ENCODE measurements around the gene SRGAP3.

Gene SRGAP3

DNA sequence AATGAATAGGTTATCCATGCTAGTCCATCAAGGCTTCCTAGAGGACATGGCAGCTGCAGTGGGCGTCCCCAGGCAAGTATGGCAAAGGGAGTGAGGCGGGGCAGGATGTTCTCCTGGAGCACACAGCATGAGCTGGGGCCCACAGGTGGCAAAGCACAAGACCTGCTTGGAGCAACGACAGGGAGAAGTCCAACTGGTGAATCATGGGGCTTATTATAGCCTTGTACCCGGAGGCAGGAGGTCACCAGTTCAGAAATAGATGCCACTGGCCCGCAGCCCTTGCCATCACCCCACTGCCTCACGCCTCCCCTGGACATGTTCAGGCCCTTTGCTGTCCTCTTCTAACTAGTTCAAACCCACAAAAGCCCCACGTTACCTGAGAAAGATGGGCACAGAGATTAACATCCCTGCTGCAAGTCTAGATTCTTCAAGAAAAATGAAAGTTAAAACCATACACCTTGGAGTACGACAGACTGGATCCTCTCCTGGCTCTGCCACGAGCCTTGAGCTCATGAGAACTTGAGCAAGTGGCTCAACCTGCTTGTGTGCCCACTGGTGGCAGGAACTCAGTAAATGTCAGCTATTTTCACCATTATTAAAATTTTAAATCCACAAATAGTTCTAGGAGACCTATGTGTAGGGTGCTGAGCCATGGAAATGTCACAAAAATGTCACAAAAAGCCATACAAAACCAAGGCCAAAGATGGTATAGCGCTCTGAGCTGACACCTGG lies 1.8 kb upstream of the SRGAP3 start:
- no peak for DNase-seq

DNA sequence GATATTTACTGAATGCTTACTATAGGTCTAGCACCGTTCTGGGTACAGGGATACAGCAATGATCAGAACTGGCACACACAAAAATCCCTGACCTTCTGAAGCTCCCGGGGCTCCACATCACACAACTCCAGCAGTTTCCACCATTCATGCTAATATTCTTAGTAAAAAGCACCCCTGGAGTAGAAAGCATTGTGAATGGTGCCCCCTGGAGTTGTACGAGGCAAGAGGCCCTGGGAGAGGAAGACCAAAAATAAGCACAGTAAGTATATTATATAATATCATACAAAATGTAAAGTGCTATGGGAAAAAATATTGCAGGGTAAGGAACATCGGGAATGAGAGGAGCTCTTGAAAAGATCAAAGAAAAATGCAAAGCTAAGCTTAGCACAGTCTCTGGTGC lies 790 bp upstream of the SRGAP3 start:
- no peak for DNase-seq

DNA sequence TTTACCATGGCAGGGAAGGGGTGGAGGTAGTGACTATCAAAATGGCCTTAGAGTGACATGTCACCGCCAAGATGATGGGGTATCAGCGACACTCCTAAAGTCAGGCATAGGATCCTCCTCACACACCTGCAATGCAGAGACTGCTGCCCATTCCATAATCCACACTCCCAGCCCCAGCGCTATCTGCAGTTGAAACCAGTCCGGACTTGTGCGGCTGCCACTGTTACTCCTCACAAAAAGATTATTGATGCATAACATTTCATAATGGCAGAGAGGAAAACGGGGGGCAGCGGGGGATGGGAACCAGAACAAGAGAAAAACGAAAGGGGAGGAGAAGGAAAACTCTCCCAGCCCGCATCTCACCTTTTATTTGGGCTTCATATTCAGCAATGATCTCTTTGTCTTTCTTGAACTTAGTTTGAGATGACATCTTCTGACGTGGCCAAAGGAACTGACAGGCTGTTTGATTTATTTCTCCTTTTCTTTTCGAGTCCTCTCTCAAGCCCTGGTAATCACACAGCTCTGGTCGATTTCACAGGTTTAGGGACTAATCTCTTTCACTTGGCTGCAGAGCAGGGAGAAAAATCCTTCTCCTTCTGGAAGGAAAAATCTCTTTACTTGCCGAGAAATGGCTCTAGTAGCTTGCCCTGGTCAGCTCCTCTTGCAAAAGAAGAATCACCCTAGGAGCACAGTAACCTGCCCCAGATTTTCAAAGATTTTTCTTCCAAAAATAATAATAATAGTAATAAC lies 749 bp downstream of the SRGAP3 start:
- no peak for DNase-seq

DNA sequence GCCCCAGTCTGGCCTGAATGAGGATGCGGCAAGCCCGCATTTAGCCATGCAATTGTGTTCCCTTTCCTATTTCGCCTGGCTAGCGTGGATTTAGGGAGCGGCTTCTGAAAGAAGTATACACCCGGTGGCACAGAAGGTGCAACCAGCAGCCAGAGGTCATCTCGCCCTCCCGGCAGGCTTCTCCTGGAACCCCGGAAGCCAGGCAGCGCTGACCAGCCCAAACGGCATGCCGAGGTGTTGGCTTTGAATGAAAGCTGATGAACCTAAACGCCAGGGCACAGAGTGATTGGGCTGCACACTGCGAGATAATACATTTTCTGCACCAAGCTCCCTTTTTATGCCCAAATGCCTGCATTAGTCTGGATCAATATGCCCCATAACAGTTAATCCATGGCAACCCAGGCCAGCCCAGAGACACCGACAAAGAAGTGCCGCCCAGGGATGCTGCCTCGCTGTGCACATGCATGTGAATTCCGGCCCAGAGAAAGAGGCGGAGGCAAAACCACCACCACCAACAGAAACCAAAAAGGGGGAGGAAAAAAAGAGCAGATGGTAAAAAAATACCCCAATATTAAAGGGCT lies 1.4 kb downstream of the SRGAP3 start:
- no peak for DNase-seq

DNA sequence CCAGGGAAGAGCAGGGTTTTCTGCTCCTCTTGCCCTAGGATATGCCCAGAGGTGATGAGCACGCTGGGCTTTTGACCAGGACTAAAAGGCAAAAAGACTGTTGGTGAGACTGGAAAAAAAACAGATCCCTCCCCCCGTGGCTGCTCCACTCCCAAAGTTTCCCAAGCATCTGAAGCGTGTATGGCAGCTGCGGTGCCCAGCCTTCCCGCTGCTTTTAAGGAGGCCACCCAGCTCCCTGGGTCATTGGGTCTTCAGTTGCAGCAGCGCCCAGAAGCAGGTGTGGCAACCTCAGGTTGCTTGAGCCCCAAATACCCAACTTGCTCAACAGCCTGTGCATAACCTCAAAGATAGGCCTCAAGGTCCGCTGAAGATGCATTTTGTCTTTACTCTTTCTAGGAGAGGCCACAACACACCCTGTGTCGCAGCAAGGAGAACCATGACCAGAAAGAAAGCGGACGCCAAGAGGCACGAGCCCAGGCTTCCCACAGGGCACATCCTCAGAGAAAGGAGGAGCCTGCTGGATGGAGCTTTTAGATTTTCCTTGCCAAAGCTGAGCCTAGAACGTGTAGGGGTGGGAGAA lies 2.0 kb downstream of the SRGAP3 start:
- DNase-seq, result no peak

DNA sequence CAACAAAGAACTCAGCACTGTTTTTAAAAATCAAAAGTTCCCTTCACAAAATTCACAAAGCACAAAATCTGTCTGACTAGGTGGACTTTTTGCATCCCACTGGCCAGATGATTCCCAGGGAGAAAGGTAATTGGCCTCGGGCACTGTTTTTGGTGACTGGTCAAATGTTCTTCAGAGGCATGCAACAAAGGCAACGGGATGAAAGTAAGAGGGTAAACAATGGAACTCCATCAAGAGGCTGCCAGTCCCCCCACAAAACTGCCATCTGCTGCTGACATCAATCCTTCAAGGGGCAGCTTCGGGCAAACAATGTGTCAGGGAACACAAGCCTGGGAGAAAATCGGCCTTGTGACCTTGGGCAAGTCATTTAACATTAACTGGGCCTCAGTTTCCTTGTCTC lies 3.3 kb downstream of the SRGAP3 start:
- no peak for DNase-seq

DNA sequence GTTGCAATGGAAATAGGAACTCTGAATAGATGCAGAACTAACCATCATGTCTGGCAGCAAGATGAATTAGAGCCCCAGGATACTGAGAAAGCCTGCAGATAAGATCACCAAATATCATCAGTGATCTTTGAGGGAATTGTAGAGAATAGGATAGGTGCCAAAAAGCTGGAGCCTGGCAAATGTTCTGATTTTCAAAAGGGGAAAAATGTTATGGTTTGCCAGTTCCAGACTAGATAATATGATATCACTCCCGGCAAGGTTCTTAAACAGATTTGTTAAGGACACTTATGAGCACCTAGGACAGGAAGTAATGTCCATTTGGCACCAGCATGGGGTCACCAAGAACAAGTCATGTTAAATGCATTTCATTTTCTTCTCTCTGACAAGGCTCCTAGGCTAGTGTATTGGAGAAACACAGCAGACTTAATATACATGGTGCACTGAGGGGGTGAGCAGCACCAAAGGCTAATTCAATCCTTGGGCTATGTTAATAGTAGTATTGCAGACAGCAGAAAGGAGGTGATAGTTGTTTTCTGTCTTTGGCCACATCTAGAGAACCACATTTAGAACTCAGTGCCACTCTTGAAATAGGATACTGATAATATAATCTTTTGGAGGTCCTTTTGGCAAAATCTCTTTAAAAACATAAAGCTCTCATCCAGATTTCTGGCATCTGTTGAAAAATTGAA lies 4.8 kb downstream of the SRGAP3 start:
- no peak for DNase-seq

DNA sequence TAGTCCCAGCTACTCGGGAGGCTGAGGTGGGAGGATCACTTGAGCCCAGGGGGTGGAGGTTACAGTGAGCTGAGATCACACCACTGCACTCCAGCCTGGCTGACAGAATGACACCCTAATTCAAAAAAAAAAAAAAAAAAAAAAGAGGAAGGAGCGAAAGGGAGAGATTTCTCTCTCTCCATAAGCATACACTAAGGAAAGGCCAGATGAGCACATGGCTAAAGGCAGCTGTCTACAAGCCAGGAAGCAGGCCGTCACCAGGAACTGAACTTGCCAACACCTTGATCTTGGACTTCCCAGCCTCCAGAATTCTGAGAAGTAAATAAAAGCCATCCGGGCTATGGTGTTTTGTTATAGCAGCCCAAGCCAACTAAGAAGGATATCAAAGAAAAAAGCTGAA lies 7.5 kb downstream of the SRGAP3 start:
- no peak for DNase-seq

DNA sequence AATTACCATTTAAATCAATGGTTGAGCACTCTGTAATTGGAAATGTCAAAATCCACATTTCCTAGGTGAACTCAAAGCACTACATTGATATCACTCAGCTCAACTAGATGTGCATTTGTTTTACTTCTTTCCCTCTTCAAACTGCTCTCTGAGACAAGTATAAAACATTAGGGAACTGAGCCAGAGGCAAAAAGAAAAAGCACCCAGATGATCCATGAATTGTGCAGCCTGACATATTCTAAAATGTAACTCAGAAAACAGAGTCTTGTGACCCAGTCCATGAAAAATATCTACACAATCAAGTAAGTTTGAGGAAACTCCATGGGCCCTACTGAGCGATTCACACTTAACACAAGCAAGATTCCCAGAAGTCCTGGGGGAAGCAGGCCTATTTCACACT lies 9.8 kb downstream of the SRGAP3 start:
- DNase-seq, result no peak

DNA sequence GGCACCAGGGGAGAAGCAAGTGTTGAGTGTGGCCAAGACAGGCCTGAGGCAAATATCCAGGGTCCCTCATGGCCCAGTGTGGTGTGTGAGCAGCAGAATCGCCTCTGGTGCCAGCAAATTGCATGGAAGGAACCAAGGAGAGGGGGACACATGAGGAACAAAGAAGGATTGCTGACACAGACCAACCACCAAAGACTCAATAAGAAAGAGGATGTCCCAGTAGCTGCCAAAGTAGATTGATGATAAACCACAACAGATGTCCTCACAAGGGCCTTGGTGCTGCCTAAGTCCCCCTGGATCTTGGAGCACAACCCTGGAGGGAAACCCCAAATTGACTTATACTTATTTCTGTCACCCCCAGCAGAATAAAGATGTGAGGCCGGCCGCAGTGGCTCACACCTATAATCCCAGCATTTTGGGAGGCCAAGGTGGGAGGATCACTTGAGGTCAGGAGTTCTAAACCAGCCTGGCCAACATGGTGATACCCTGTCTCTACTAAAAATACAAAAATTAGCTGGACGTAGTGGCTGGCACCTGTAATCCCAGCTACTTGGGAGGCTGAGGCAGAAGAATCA lies 10.6 kb downstream of the SRGAP3 start:
- no peak for DNase-seq

DNA sequence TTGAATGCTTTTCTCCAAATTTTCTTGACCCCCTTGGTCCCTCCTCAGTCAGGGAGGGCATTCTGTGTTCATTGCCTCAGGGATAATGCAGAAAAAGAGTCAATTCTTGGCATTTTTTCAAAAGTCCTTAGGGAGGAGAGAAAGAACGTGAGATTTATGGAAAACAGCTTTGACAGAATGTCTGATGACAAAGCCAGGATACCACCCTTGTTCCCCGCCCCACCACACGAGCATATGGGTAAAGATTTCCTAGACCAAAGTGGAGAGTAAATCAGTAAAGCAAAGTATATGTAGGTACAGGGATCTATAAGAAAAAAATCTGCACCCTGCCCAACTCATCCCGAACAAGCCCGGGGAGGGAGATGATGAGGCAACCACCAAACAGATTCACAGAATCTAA lies 11.2 kb downstream of the SRGAP3 start:
- no peak for DNase-seq

DNA sequence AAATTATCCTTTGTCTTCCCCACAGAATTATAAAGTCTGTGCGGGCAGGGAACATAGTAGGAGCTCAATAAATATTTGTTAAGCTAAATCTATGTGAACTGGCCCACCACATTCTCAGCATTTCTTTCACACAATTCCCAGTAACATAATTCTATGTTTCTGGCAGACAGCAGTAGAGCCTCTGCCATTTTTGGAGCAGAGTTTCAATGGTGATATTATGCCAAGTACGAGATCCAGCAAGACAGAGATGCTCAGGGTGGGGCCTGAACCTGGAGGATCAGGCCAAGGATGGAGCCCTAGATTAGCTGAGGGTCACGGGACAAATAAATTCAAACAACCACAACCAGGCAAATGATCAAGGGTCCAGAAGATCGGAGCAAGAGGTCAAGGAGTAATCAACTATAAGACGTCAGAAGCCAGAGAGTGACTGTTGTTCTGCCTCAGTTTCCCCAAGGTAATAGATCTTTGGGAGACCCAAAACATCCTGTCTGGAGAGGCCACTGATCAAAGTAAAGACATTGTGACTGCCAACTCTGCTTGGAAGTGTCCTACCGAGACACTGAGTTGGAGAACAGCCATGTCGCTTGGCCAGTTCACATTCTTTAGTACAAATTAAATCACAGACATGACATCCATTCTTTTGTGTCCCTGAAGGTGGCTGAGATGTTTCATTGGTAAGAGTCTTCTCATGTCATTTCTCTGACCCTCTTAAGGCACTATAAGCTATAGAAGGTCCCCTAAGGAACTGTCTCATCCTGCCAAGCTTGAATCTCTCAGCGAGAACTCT lies 15.4 kb downstream of the SRGAP3 start:
- no peak for DNase-seq

DNA sequence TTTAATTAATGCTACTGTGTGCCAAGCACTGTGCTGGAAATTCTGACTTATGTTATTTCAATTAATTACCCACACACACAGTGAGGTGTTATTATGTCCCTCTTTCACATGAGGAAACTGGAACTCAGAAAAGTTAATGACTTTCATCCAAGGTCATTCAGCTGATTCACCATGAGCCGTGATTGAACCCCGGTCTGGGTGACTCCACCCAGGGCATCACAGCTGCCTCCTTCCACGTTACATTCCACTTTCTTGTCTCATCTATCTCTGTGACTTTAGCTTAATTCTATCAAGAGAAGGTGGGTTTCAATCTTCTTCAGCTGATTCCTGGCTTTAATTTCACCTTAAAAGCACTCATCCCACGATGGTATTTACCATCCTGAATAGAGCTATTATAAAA lies 16.3 kb downstream of the SRGAP3 start:
- DNase-seq, result no peak

DNA sequence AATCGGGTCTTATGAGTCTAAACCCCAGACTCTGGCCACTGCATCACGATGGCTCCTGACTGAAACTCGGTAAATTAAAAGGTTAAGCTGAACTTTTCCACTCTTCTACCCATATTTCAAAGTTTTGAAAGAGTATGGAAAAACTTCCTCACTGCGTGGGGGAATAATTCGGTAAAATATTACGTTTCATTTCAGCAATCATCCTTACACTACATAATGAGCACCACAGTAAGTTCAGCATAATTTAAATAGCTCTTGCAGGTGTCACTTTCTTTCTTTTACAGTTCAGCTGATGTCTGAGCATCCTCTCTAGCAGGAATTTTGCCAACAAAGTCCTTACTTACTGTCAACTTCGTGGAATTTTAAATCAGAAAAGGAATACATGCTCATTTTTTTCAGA lies 17.5 kb downstream of the SRGAP3 start:
- DNase-seq, result no peak

DNA sequence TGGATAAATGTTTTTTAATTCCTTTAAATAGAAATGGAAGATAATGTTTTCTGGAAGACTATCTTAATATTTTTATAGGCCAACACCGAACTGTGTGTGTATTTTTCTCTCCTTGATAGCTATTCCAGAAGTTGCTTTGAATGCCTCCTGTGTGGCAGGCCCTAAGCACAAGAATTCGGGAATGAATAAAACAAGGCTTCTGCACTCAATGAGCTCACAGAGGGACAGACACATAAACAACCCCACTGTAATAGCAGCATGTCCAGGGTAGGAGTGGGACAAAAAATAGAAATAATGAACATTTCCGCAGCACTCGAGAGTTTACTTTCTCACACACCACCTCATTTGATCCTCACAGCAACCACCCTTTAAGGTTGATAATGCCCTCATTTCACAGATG lies 18.0 kb downstream of the SRGAP3 start:
- no peak for DNase-seq

DNA sequence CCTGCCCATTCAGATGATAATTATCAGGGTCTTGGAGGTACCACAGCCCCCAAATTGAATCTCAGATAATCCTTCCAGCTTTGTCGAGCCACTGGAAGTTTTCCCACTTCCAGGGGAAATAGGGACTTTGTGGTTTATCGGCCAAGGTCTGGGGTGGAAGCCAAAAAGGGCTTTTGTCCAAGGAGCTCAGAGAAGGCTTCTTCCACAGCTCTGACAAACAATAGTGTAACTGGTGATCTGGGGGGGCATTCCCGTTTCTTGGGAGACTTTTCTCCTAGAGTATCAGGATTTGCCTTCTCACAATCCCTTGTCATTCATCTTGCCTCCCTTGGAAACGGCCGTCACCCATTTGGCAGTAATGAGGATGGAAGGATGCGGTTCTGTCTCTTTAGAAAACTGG lies 18.4 kb downstream of the SRGAP3 start:
- DNase-seq, result no peak

DNA sequence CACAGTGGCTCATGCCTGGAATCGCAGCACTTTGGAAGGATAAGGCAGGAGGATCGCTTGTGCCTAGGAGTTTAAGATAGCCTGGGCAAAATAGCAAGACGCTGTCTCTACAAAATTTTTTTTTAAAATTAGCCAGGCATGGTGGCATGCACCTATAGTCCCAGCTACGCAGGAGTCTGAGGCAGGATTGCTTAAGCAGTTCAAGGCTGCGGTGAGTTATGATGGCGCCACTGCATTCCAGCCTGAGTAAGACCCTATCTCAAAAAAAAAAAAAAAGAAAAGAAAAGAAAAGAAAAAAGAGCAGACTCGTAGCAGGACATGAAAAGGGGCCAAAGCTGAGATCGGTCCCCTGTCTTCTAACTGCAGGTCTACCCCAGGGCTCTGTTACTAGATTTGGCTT lies 18.9 kb downstream of the SRGAP3 start:
- DNase-seq, result no peak

DNA sequence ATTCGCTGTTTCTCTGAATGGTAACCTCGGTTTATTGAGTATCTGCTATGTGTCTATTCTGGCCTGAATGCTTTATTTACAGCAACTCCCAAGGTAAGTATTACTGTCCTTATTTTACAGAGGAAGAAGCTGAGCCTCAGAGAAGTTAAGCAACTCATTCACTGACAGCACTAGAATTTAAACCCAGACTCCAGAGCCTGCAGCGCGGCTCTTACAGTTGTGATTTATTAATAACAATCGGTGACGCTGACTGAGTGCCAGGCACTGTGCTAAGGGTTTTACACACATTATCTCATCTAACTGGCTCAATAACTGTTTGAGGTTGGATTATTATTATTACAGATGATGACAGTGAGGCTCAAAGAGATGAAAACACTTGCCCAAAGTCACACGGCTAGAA lies 19.6 kb downstream of the SRGAP3 start:
- DNase-seq, result no peak

DNA sequence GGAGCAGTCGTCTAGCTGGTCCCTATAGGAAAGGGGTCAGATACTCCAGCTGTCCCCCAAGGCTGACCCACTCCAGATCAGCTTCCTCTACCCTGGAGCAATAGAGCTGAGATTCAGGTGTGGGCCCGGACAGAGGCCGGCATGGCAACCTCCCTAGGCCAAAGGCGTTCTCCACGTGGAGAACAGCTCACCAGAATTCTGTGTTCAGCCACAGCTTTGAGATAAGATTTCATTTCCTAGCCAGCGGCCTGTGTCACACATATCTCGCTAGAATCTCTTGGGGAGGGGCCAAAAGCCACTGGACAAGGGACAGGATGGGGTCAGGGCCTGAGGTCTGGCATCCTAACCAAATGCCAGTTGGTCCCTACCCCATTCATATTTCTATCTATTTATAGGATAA lies 20.1 kb downstream of the SRGAP3 start:
- DNase-seq, result no peak

DNA sequence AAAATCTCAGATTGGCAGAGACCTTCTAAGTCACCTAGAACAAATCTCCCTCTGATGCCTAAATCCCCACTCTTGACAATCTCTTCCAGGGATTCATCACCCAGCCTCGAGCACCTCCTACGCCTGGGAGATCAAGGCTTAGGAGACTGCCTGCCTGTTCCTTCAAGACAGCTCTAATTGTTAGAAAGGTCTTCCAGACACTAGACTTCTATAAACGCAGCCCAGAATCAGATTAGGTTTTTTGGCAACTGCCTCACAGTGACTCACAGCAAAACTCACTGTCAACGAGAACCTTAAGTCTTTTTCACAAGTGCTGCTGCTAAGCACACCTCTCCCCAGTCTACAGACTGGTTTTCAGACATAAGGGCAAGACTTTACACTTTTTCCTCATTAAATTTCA lies 23.1 kb downstream of the SRGAP3 start:
- no peak for DNase-seq

DNA sequence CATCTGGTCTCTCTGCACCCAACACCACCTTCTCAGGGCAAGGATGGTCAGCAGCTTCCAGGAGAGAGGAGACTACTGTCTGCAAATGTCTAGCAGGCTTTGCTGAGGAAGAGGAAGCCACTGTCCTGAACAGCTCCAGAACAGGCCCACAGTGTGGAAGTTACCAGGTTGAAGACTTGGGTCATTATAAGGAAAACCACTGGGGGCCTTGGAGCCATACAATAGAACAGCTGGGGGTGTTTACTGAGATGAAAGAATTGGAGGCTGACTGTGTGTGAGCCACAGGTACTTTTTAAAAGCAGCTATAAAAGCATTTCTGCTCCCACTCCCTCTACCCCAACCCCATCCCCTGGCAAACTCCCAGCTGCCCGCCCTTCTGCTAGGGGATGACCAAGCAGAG lies 24.2 kb downstream of the SRGAP3 start:
- no peak for DNase-seq

DNA sequence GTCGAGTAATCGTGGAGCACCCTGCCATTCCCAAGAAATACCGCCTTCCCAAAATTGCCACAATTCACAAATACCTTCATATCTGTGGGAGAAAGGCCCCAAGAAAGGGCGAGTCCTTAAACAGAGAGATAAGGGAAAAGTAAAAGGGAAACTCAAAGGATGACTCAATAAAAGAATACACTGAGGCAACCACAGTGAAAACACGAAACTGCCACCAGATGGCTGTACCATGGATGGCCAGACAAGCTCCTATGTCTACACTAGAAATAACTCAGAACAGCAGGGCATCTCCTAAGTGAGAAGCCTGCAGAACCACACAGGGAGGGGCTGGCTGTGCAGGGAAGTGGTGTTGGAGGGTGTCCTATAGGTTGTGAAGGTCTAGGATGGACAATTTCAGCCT lies 25.0 kb downstream of the SRGAP3 start:
- no peak for DNase-seq

Data from SW 1271 (cell line).